Measurements from ENCODE around the gene USHBP1. TPM values are rescaled to one million over a fixed set of nuclear protein-coding genes. Genes with fewer than 3 reads are reported as not detected.
A peak's percentile ranks its signal among the peaks of the same experiment; 100 is the strongest.

USHBP1 gene
- total and polyA plus RNA-seq, 2 of the 13 experiments (the other 11 are each of a cell fraction or from before 2014, with no cell fraction given), result 0.15 to 1.5 TPM

- TF ChIP-seq, protein P1, sequence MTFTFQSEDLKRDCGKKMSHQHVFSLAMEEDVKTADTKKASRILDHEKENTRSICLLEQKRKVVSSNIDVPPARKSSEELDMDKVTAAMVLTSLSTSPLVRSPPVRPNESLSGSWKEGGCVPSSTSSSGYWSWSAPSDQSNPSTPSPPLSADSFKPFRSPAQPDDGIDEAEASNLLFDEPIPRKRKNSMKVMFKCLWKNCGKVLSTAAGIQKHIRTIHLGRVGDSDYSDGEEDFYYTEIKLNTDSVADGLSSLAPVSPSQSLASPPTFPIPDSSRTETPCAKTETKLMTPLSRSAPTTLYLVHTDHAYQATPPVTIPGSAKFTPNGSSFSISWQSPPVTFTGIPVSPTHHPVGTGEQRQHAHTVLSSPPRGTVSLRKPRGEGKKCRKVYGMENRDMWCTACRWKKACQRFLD (CRISPR knock-in tag; IDR thresholded peaks at IDR 0.05; ENCODE audit: borderline replicate concordance), result no peak
- TF ChIP-seq, protein P2, sequence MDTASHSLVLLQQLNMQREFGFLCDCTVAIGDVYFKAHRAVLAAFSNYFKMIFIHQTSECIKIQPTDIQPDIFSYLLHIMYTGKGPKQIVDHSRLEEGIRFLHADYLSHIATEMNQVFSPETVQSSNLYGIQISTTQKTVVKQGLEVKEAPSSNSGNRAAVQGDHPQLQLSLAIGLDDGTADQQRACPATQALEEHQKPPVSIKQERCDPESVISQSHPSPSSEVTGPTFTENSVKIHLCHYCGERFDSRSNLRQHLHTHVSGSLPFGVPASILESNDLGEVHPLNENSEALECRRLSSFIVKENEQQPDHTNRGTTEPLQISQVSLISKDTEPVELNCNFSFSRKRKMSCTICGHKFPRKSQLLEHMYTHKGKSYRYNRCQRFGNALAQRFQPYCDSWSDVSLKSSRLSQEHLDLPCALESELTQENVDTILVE (CRISPR knock-in tag; IDR thresholded peaks at IDR 0.05), result no peak
- TF ChIP-seq KLF6 (CRISPR knock-in tag; IDR thresholded peaks at IDR 0.05), result no peak
- TF ChIP-seq ZBTB33 (CRISPR knock-in tag; IDR thresholded peaks at IDR 0.05), result no peak
- no peak for TF ChIP-seq U2AF2 (IDR thresholded peaks at IDR 0.05; ENCODE audit: low read depth, low read length)
- no peak for TF ChIP-seq KLF13 (CRISPR knock-in tag; IDR thresholded peaks at IDR 0.05)
- no peak for TF ChIP-seq TMF1 (CRISPR knock-in tag; IDR thresholded peaks at IDR 0.05; ENCODE audit: low read depth)
- no peak for TF ChIP-seq NR0B2 (CRISPR knock-in tag; IDR thresholded peaks at IDR 0.05)
- peak; percentile 68 for TF ChIP-seq HDAC1 (CRISPR knock-in tag; IDR thresholded peaks at IDR 0.05)
- no peak for TF ChIP-seq PTBP1 (IDR thresholded peaks at IDR 0.05; ENCODE audit: low read depth, low read length, poor library complexity, severe bottlenecking)
- no peak for TF ChIP-seq PLRG1 (conservative IDR thresholded peaks at IDR 0.05)
- peak; percentile 76 for TF ChIP-seq PHF21A (CRISPR knock-in tag; IDR thresholded peaks at IDR 0.05)
- 0 out of 2 replicates have a peak, but pooled peaks have one; percentile 11 for TF ChIP-seq ZNF614 (CRISPR knock-in tag; IDR thresholded peaks at IDR 0.05; ENCODE audit: borderline replicate concordance)
- TF ChIP-seq CEBPG (CRISPR knock-in tag; IDR thresholded peaks at IDR 0.05), result no peak
- TF ChIP-seq, protein P3, sequence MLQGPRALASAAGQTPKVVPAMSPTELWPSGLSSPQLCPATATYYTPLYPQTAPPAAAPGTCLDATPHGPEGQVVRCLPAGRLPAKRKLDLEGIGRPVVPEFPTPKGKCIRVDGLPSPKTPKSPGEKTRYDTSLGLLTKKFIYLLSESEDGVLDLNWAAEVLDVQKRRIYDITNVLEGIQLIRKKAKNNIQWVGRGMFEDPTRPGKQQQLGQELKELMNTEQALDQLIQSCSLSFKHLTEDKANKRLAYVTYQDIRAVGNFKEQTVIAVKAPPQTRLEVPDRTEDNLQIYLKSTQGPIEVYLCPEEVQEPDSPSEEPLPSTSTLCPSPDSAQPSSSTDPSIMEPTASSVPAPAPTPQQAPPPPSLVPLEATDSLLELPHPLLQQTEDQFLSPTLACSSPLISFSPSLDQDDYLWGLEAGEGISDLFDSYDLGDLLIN (CRISPR knock-in tag; IDR thresholded peaks at IDR 0.05; ENCODE audit: borderline replicate concordance), result no peak
- TF ChIP-seq, protein P4, sequence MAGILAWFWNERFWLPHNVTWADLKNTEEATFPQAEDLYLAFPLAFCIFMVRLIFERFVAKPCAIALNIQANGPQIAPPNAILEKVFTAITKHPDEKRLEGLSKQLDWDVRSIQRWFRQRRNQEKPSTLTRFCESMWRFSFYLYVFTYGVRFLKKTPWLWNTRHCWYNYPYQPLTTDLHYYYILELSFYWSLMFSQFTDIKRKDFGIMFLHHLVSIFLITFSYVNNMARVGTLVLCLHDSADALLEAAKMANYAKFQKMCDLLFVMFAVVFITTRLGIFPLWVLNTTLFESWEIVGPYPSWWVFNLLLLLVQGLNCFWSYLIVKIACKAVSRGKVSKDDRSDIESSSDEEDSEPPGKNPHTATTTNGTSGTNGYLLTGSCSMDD (CRISPR knock-in tag; IDR thresholded peaks at IDR 0.05), result no peak
- no peak for TF ChIP-seq RARG (CRISPR knock-in tag; IDR thresholded peaks at IDR 0.05; ENCODE audit: low read depth)
- 0 out of 2 replicates have a peak, but pooled peaks have one; percentile 71 for TF ChIP-seq ZNF558 (CRISPR knock-in tag; IDR thresholded peaks at IDR 0.05; ENCODE audit: borderline replicate concordance)
- no peak for TF ChIP-seq PRMT3 (CRISPR knock-in tag; IDR thresholded peaks at IDR 0.05; ENCODE audit: borderline replicate concordance, low read depth)
- no peak for TF ChIP-seq FOXO4 (CRISPR knock-in tag; conservative IDR thresholded peaks at IDR 0.05)
- no peak for TF ChIP-seq ATF7 (IDR thresholded peaks at IDR 0.05)
- no peak for TF ChIP-seq ATF7 (CRISPR knock-in tag; IDR thresholded peaks at IDR 0.05)
These were observed 24.3 kb downstream of the USHBP1 start (continued) for GRCh38 chr19:17240062-17240752.

All from HepG2 (cell line).